Measurements from ENCODE around the gene NDC80. TPM values are rescaled to one million over a fixed set of nuclear protein-coding genes. Genes with fewer than 3 reads are reported as not detected.
"Not testable (repeated sequence)": the region's sequence is repeated elsewhere in the genome, so short reads cannot be mapped to it uniquely, and the experiment has no call there.

Gene NDC80
- total RNA-seq, 1 donor: 2.2 TPM

DNA sequence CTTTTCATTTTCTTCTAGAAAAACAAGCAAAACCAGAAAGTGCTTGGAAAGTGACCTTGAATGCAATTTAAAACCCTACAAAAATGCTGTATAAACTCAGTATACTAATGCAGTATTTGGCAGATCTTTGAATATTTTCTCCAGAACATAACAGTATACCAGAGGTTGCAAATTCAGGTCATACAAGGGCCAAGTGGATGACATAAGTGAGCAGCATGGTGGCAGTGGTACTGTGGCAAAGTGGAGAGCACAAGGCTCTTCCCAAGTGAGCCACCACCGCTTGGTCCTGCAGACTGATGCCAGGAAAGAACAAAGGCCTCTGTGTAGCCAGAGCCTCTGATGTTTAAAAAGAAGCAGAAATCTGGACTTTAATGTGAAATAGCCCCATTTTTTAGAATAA, 33.1 kb upstream of the NDC80 start:
- DNase-seq (ENCODE audit: insufficient read length, low spot score, missing footprints): no peak
- Histone ChIP-seq H3K79me2 (ENCODE audit: insufficient read depth, low read length) (no peaks in the 10 kb centered on the region), H3K36me3 (ENCODE audit: insufficient read depth, low read length) (no peaks in the 10 kb centered on the region), H4K20me1 (ENCODE audit: insufficient read depth, low read length) (no peaks in the 10 kb centered on the region), H3K4me1 (ENCODE audit: insufficient read depth, low read length) (peaks cover 26% of the 10 kb centered on the region), H3K27ac (ENCODE audit: low read depth, low read length) (peak overlapping the region; percentile 35), H3K27me3 (ENCODE audit: insufficient read depth, low read length) (no peaks in the 10 kb centered on the region), H3K4me3 (ENCODE audit: insufficient read depth, low read length) (no peak overlapping the region), H3K4me2 (ENCODE audit: insufficient read depth, low read length) (no peak overlapping the region), H2AFZ (ENCODE audit: low read length) (peak overlapping the region; percentile 14), H3K9me3 (ENCODE audit: low read depth, low read length) (no peaks in the 10 kb centered on the region)
- no peak for TF ChIP-seq CTCF (IDR thresholded peaks at IDR 0.05; ENCODE audit: extremely low read depth, low read depth, low read length)

DNA sequence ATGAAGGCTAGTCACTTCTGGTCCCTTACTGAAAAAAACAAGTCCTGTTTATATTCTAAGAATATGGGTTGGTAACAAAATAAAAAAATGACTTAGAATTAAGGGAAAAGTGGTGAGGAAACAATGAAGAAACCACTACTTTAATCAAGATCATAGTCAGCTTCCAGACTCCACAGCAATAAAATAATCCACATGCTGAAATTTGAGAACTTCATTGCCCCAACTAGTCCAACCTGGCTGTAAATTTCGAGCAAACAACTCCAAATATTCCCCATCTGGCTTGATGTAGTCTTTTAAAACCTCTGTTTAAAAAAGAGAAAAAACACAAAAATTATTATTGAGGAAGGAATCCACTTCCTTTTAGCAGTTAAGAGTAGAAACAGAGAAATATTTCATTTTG, 32.5 kb upstream of the NDC80 start:
- H3K36me3 ChIP-seq (ENCODE audit: insufficient read depth, low read length): no peaks in the 10 kb centered on the region
- H4K20me1 ChIP-seq (ENCODE audit: insufficient read depth, low read length): no peaks in the 10 kb centered on the region
- H3K27me3 ChIP-seq (ENCODE audit: insufficient read depth, low read length): no peaks in the 10 kb centered on the region
- no peaks in the 10 kb centered on the region for H3K9me3 ChIP-seq (ENCODE audit: low read depth, low read length)
- H2AFZ ChIP-seq (ENCODE audit: low read length): no peak overlapping the region
- H3K4me3 ChIP-seq (ENCODE audit: insufficient read depth, low read length): no peak overlapping the region
- no peak for DNase-seq (ENCODE audit: insufficient read length, low spot score, missing footprints)
- peak overlapping the region; percentile 35 for H3K27ac ChIP-seq (ENCODE audit: low read depth, low read length)
- H3K79me2 ChIP-seq (ENCODE audit: insufficient read depth, low read length): no peaks in the 10 kb centered on the region
- H3K4me2 ChIP-seq (ENCODE audit: insufficient read depth, low read length): no peak overlapping the region
- TF ChIP-seq CTCF (IDR thresholded peaks at IDR 0.05; ENCODE audit: extremely low read depth, low read depth, low read length): no peak
- peaks cover 26% of the 10 kb centered on the region for H3K4me1 ChIP-seq (ENCODE audit: insufficient read depth, low read length)

DNA sequence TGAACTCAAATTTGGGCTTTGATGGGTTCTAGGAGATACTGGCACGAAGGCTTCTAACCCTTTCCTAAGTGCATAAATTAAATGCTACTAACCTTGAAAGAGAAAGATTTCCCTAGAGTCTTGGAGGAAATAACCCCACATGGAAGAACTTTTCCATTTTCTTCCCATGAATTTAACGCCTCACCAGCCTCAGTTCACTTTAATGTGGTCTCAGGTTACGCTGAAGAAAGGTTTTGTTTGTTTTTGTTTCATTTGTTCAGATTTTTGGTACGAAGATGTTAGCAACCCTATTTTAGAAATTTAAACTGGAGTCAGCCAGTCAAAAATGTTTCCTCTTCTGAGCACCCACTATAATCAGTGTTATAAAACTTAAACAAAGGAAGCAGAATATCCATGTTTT, 30.8 kb upstream of the NDC80 start:
- TF ChIP-seq CTCF (IDR thresholded peaks at IDR 0.05; ENCODE audit: extremely low read depth, low read depth, low read length): no peak
- no peak overlapping the region for H2AFZ ChIP-seq (ENCODE audit: low read length)
- no peaks in the 10 kb centered on the region for H3K9me3 ChIP-seq (ENCODE audit: low read depth, low read length)
- H3K4me1 ChIP-seq (ENCODE audit: insufficient read depth, low read length): peaks cover 26% of the 10 kb centered on the region
- no peaks in the 10 kb centered on the region for H3K27me3 ChIP-seq (ENCODE audit: insufficient read depth, low read length)
- no peaks in the 10 kb centered on the region for H3K79me2 ChIP-seq (ENCODE audit: insufficient read depth, low read length)
- H3K4me3 ChIP-seq (ENCODE audit: insufficient read depth, low read length): no peak overlapping the region
- H3K27ac ChIP-seq (ENCODE audit: low read depth, low read length): no peak overlapping the region
- no peaks in the 10 kb centered on the region for H3K36me3 ChIP-seq (ENCODE audit: insufficient read depth, low read length)
- peak; percentile 34 for DNase-seq (ENCODE audit: insufficient read length, low spot score, missing footprints)
- H3K4me2 ChIP-seq (ENCODE audit: insufficient read depth, low read length): no peak overlapping the region
- H4K20me1 ChIP-seq (ENCODE audit: insufficient read depth, low read length): no peaks in the 10 kb centered on the region

DNA sequence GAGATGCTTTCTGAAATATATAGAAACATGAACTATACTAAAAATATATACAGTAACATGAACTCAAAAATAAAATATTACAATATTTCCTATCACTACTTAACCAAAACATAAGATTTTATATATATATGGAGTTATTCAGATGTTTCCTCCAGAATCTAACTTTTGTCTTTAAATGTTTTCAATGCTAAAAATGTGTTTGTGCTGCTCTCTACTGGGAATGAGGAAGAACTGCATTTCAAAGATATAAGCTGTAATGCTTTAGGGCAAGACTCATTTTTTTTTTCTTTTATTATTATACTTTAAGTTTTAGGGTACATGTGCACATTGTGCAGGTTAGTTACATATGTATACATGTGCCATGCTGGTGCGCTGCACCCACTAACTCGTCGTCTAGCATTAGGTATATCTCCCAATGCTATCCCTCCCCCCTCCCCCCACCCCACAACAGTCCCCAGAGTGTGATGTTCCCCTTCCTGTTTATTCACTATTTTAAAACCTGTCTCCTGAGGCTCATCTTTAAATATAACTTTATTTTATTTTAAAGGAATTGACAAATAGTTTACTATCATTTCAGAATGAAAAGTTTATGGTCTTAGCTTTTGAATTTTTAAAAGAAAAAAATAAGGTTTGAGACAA, 29.3 kb upstream of the NDC80 start:
- H3K27me3 ChIP-seq (ENCODE audit: insufficient read depth, low read length); H3K27ac ChIP-seq (ENCODE audit: low read depth, low read length); H3K4me2 ChIP-seq (ENCODE audit: insufficient read depth, low read length); H3K36me3 ChIP-seq (ENCODE audit: insufficient read depth, low read length); H3K79me2 ChIP-seq (ENCODE audit: insufficient read depth, low read length); DNase-seq (ENCODE audit: insufficient read length, low spot score, missing footprints); H3K4me3 ChIP-seq (ENCODE audit: insufficient read depth, low read length); H3K9me3 ChIP-seq (ENCODE audit: low read depth, low read length); H4K20me1 ChIP-seq (ENCODE audit: insufficient read depth, low read length); H2AFZ ChIP-seq (ENCODE audit: low read length): not testable (repeated sequence)
- H3K4me1 ChIP-seq (ENCODE audit: insufficient read depth, low read length): peaks cover 17% of the 10 kb centered on the region
- TF ChIP-seq CTCF (IDR thresholded peaks at IDR 0.05; ENCODE audit: extremely low read depth, low read depth, low read length): peak; percentile 58

Data from osteoblast (primary cell).